H1 (cell line): ENCODE results near the gene CEBPB. TPM values are rescaled to one million over a fixed set of nuclear protein-coding genes. Genes with fewer than 3 reads are reported as not detected.

Experiments
- CBX8 ChIP-seq: fragments of 300-800, 300-1000 bp; sonication (generic); IDR thresholded peaks from 2 replicates; pipeline ENCODE4 v1.7.1; 2016; ENCODE audit warnings: low read depth, low read length, borderline replicate concordance
- CHD1 ChIP-seq: IDR thresholded peaks from 2 replicates; pipeline ENCODE4 v1.6.1; 2012; ENCODE audit warnings: low read depth, low read length, improper control_type of control experiment
- KDM5A ChIP-seq: fragments of 200-600 bp; IDR thresholded peaks from 2 replicates; pipeline ENCODE4 v1.7.1; 2012; ENCODE audit warnings: mild to moderate bottlenecking, low read length, inconsistent platforms, mixed read lengths
- NANOG ChIP-seq: IDR thresholded peaks from 2 replicates; pipeline ENCODE4 v1.6.1; 2011; ENCODE audit warnings: low read length, low read depth, mild to moderate bottlenecking, inconsistent platforms; ENCODE audit not compliant: insufficient read depth, poor library complexity, severe bottlenecking
- polyA plus RNA-seq, 7 experiments: library from polyadenylated mRNA; depleted of rRNA in 3 of 7; stranded (reverse) in 5 of 7; unstranded in 2 of 7; fragments of >200 nt in 5 of 7; fragments of 200-250 nt in 2 of 7; gene quantifications; 1 replicate in 5 of 7; 2 replicates in 1 of 7; 4 replicates in 1 of 7; pipeline versions ENCODE4 v1.2.1 to v1.2.3, GENCODE V29; 2011 to 2013; ENCODE audit warnings: missing spikeins in 2 of 7, mixed read lengths in 2 of 7
- total RNA-seq: library from RNA; stranded (reverse); fragmentation: NEBNext Ultra II Directional; extraction: Animal tissue kit (Norgen Biotek cat#: 25700); gene quantifications from 2 replicates; pipeline ENCODE4 v1.2.1, GENCODE V29; 2021
- TF ChIP-seq, protein P1 (sequence below): IDR thresholded peaks from 2 replicates; pipeline ENCODE4 v1.6.1; 2012; ENCODE audit warnings: inconsistent platforms

Gene CEBPB
- total and polyA plus RNA-seq, 2 of the 8 experiments (the other 6 are each of a cell fraction or from before 2014, with no cell fraction given), result 7.1 to 24.1 TPM

- TF ChIP-seq, protein P1, sequence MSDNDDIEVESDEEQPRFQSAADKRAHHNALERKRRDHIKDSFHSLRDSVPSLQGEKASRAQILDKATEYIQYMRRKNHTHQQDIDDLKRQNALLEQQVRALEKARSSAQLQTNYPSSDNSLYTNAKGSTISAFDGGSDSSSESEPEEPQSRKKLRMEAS, result no peak
- TF ChIP-seq KDM5A (no peak), NANOG (no peak), CHD1 (no peak), CBX8 (no peak)
Measured at GRCh38 chr20:50198716-50199115, 8.1 kb downstream of the CEBPB start (continued).
